Left lobe of liver (tissue), 2 donors: Measurements from ENCODE around the gene GATAD2A. TPM values are rescaled to one million over a fixed set of nuclear protein-coding genes. Genes with fewer than 3 reads are reported as not detected.

Experiments used
- ATAC-seq: fragments of 200-7000 bp; cut with Tn5 transposase; one replicate; pipeline ENCODE4 v1.9.1; 2020; ENCODE audit warnings: mild to moderate bottlenecking, moderate library complexity
- DNase-seq: peaks from one replicate; pipeline ENCODE4 v3.0.0-alpha.2; 2020; ENCODE audit warnings: low spot score
- total RNA-seq: library from RNA; stranded (reverse); gene quantifications from one replicate; pipeline ENCODE4 v1.2.1, GENCODE V29; 2021
- donor health status: DM: no; HTN: no; CAD: no; lungs with moderate emphysema.
- donor health status: DM: no; HTN: yes; CAD: no.

The GATAD2A gene
- total RNA-seq, 1 donor from 2014 or later = 36.1 TPM

- no peak for ATAC-seq
- no peak for DNase-seq
These were observed 97.5 kb downstream of the GATAD2A start for GRCh38 chr19:19502808-19503602.

GRCh38 chr19:19504754-19505668, 99.5 kb downstream of the GATAD2A start:
- no peak for ATAC-seq
- no peak for DNase-seq

- ATAC-seq (no peak), DNase-seq (no peak)
These were observed 100.3 kb downstream of the GATAD2A start for GRCh38 chr19:19505669-19506326.

GRCh38 chr19:19506592-19506991, 101.1 kb downstream of the GATAD2A start:
- ATAC-seq (no peak), DNase-seq (no peak)

GRCh38 chr19:19507354-19507753, 101.9 kb downstream of the GATAD2A start:
- DNase-seq (no peak), ATAC-seq (no peak)

GRCh38 chr19:19508217-19508616, 102.7 kb downstream of the GATAD2A start:
- ATAC-seq = no peak
- no peak for DNase-seq

GRCh38 chr19:19510432-19510831, 105.0 kb downstream of the GATAD2A start:
- no peak for ATAC-seq
- DNase-seq = no peak

- no peak for DNase-seq
- no peak for ATAC-seq
These were observed 108.2 kb downstream of the GATAD2A start for GRCh38 chr19:19513682-19514081.

- ATAC-seq = peak; percentile 19
- DNase-seq = peak; percentile 75
These were observed 108.8 kb downstream of the GATAD2A start for GRCh38 chr19:19514215-19514657.

- ATAC-seq (no peak), DNase-seq (no peak)
These were observed 109.6 kb downstream of the GATAD2A start, which contains the start of gene TSSK6 for GRCh38 chr19:19514881-19515641. Gene TSSK6, minus strand, starts transcription at chr19:19515548. Its CDS starts 121 bp downstream, at chr19:19515427.

GRCh38 chr19:19515642-19516519, 110.4 kb downstream of the GATAD2A start, which contains the start of gene NDUFA13:
Gene NDUFA13, plus strand, starts transcription at chr19:19516225. Its CDS starts 14 bp downstream, at chr19:19516239.
- DNase-seq = peak; percentile 94
- peak; percentile 95 for ATAC-seq

- DNase-seq (no peak), ATAC-seq (no peak)
These were observed 111.8 kb downstream of the GATAD2A start for GRCh38 chr19:19517235-19517619.

GRCh38 chr19:19520989-19521388, 115.5 kb downstream of the GATAD2A start:
- DNase-seq (no peak), ATAC-seq (no peak)

- ATAC-seq = no peak
- DNase-seq = no peak
These were observed 117.7 kb downstream of the GATAD2A start for GRCh38 chr19:19523177-19523576.

GRCh38 chr19:19524053-19524452, 118.6 kb downstream of the GATAD2A start:
- DNase-seq (no peak), ATAC-seq (no peak)

GRCh38 chr19:19525611-19526380, 120.3 kb downstream of the GATAD2A start:
- ATAC-seq (no peak), DNase-seq (no peak)

GRCh38 chr19:19526581-19527370, 121.3 kb downstream of the GATAD2A start:
- ATAC-seq (no peak), DNase-seq (no peak)

- DNase-seq (no peak), ATAC-seq (no peak)
These were observed 121.8 kb downstream of the GATAD2A start for GRCh38 chr19:19527371-19527656.
